ENCODE measurements around the gene S100A10.

Gene S100A10

GRCh38 chr1:152009691-152010090 is 16.0 kb upstream of the S100A10 start:
- DNase-seq = no peak

- no peak for DNase-seq
Measured at GRCh38 chr1:152007047-152007446, 13.4 kb upstream of the S100A10 start.

GRCh38 chr1:152005360-152005912 is 11.8 kb upstream of the S100A10 start:
- DNase-seq = no peak

GRCh38 chr1:152003846-152004442 is 10.3 kb upstream of the S100A10 start:
- no peak for DNase-seq

DNA sequence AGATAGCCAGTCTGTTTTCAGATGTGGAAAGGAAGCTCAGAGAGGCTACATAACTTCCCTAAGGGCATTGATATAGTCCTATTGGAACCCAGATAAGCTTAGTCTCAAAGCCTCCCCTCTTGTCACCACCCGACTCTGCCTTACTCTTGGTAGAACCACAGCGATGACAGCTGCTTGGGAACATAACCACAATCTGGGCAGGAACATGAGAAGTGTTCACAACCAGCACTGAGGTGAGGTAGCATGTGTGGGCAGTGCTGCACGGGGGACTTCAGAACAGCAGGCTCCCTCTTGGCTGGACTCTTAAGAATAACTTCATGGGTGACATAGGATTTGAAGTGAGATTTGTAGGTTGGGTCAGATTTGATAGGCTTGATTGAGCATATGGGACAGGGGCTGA is 9.3 kb upstream of the S100A10 start:
- no peak for DNase-seq

DNA sequence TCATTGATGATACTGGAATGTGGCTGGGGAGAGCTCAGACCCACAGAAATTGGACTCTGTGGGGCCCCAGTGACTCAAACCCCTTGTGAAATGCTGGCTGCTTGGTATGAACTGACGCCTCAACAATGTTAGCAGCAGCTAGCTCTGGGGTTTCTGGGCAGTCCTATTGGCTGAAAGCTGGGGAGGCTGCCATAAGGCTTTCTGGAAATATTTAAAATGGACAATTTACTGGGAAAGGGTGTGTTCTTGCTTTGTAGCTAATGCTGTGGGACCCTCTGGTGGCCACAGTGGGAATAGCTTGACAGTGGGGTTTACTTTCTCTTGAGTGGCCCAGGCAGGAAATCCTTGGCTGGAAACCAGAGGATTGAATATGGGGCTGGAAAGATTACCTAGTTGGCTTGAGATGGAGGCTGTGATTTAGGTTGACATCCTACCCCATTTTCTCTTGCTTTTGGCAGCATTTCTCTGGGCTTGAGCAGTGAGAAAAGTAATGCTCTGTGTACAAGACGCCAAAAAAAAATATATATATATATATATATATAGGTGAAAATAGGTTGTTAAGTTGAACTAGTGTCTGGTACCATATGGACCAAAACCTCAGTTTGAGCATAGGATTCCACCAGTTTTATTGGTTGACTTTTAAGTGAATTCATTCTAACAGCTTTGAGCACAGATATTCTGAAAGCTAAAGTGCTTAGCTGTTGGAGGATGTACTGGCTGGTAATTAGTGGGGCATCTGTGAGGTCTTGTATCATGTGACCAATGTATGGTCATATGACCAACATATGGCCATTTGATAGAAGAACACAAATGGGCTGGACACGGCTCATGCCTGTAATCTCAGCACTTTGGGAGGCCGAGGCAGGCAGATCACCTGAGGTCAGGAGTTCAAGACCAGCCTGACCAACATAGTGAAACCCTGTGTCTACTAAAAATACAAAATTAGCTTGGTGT is 8.2 kb upstream of the S100A10 start:
- DNase-seq = peak; percentile 74

DNA sequence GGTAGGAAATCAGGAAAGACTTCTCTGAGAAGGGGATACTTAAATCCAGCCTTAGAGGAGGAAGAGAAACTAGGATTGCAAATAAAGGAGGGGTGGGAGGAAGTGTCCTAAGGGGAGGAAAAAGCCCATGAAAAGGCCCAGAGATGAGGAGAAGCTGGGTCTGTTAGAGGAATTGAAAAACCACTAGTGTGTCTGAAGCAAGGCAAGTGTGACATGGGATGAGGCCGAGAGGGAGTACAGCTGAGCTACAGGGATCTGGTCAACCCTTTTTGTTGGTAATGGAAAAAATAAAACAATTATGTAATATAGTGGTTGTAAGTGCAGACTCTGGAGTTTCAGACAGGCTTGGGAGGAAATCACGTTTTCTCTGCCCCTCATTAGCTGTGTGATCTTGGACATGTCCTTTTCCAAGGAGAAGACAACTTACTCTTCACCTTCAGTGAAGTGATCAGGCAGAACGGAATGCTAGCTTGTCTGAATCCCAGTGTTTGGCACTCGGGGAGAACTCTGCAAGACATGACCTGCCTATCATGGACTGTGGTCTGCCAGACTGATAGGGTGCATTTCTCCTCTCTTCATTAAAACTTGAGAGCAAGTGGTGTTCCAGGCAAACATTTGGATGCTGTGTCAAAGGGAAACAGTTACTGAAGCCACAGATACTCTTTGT is 7.4 kb upstream of the S100A10 start:
- DNase-seq = no peak

DNA sequence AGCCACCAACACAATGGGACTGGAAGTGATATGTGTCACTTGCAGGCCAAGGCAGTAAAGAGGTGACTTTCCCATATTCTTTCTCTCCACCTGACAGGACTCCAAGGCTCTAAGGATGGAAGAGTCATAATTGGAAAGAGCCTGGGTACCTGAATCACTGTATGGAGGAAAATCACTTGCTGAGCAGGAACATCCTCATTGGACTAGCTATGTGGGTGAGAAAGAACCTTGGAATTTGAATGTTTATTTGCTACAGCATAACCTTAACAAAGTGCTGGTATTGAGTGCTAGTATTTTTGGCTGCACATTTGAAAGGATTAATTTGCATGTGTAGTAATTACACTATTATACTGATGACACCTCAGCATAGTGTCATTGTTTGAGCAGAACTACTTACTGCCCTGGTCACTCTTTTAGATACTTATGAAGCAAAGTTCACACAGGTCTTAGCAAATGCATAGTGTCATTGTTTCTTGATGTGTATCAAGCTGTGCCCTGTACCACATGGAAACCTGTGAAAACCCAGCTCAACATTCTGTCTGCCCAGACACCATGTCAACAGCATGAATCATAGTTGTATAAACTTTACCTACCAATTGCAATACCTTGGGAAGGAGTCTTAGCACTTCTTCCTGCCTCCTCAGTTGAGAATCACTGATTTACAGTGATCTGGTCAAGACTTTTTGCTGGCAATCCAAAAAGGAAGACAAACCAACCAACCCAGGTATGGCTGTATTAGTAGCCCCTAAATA is 5.1 kb upstream of the S100A10 start:
- DNase-seq = no peak

- DNase-seq = no peak
Measured at GRCh38 chr1:151997284-151997570, 3.6 kb upstream of the S100A10 start.

GRCh38 chr1:151995774-151996173 is 2.1 kb upstream of the S100A10 start:
- DNase-seq = no peak

DNA sequence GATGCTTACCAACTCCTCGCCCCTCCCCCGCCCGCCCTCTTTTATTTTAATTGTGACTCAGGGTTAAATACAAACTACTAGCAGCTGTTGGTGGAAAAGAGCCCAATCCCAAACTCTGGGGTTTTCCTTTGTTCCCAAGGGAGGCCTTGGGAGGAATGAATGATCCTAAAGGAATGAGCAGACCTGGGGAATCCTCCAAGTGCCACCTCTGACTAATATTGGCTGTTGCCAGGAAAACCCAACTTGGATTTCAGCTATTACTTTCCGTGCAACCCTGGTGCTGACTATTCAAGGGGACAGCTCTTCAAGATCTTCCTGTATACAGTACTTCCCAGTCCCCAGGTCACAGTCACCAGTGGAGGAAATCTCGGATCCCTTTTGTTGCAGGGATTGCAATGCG is 1.3 kb upstream of the S100A10 start:
- DNase-seq = no peak

DNA sequence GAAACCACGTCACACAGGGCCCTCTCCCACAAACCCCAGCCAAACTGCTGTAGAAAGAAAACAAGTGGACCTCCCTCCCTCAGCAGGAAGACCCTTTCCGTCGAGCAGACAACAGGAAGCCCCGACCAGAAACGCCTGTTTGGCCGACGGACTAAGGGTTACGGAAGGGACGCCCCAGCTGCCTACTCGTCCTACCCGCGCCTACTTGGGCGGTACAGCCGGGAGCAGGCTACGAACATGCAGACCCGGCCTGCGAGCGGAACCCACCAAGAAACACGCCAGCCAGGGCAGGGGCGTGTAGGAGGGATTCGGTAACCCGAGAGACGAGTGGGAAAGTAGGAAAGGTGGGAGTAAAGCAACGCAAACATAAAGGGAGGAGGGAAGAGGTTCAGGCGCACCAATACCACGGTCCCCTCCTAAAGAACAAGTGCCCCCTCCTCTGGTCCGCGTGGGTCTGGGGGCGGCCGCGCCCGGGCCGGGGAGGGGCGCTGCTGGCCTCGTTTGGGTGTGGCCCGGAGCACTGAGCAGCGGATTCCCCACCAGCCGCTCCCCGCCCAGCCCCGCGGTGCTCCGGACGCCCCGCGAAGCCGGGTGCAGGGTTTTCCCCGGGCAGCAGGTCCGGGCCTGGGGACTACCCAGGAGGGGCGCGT is 450 bp downstream of the S100A10 start:
- DNase-seq = peak; percentile 21

DNA sequence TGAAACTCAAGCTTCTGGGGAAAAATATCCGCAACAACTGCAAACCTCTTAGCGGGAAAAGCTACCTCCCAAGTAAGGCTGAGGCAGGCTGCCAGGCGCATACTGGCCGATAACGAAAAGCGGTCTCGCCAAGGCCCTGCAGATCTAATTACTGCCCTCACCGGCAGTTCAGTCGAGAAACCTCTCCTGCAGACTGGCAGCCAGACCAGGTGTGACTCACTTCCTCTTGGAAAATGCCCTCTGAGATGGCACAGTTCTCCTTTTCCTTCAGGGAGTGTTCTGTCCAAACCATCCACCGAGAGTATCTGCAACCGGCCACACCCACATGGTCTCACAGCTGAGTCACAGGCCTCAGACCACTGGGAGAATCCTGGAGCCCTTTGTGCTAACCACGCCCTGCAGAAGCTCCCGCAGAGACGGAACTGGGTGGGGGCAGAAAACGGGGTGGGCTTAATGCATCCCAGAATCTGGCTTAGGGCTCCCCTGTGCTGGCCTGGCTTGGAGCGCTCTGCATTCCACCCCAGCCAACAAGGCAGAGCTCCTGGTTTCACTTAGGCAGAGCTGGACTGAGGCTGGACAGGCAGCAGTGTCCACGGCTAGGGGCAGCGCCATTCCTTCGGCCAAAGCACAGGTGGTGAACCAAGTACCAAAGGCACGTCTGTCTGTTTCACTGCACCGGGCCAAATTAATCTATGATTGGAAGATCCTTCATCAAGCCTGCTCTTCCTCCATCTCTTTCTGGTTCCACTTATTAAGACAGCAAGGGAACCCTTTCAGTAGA is 1.2 kb downstream of the S100A10 start:
- DNase-seq = peak; percentile 66

GRCh38 chr1:151991663-151992302 is 1.9 kb downstream of the S100A10 start:
- no peak for DNase-seq

DNA sequence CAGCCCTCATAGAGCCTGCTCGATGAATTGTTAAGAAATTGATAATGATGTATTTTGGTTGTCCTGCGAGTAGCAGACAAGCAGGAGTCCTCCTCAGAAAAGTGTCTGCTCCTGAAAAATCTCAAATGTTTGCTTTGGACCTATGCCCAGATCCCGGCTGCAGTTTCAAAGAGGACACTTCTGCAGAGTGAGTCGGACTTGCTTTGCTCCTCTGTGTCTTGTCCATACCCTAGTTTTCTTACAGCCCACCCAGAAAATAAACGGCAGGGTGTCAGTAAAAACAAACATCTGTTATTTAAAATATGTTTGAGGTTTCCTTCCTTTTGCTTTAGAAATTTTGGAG is 2.8 kb downstream of the S100A10 start:
- DNase-seq = peak; percentile 77

GRCh38 chr1:151990058-151990855 is 3.4 kb downstream of the S100A10 start:
- DNase-seq = no peak

DNA sequence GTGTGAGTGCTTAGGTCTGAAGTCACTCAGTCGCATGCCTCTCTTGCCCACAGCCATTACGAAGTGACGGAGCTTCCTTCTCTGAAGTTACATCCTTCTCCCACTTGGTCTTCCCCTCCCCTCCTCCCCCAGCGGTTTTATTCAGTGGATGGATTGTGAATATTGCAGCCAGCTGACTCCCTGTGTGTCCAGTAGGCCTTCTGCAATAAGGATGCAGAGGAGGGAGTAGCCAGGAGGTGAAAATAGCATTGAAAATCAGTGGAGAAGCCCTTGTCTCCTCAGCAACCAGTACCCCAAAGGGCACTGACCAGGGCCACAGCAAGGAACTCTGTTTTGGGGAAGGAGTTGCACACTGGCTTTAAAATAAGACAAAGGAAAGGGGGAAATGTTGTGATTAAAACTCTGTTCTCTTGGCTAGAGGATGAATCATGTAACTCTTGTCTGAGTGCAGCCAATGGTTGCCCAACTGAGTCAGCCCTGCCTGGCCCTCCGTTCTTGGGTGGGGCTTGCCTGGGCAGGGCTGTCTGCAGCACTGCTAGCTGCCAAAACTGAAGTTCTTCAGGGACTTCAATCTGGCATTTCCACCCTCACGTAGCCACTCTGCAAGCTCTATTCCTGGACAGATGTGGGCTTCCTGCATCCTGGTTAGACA is 4.3 kb downstream of the S100A10 start:
- no peak for DNase-seq

DNA sequence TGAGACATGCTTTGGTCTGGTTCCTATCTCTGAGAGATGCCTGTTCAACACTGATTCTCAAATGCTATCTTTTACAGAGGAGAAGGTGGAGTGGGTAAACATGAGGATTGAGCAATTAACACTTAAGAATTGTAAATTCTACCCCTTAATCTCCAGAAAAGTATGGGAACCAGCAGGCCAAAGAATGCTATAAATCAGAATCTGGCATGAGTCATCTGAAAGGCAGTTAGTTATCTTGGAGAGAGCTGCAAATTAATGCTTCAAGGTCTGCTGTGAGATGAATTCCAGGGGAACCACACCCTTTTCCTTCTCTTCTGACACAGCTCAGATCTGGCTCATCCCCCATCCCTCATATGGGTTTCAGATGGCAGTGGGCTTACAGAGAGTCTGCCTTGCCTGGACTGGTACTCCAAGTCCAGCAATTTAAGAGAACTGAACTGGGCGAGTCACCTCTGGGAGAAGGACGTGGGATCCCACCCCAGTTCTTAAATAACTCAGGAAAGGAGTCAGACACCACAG is 5.2 kb downstream of the S100A10 start:
- DNase-seq = no peak

DNA sequence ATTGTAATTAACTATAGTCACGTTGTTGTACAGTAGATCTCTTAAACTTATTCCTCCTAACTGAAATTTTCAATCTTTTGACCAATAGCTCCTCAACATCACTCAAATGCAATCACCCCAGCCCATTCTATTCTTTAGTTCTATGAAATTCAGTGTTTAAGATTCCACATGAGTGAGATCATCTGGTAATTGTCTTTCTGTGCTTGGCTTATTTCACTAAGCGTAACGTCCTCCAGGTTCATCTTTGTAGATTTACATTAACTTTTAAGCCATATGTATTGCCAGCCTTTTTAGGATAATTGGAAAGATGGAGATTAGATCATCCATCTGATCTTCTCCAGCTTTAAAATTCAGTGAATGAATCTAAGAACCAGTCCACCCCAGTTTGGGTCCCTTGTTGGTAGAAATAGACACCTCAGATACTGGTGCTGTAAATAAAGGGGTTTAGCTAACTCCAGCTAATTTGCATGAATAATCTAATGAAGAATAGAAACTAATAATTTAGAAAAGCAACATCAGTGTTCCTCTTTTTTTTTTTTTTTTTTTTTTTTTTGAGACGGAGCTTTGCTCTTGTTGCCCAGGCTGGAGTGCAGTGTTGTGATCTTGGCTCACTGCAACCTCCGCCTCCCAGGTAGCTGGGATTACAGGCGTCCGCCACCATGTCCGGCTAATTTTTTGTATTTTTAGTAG is 7.0 kb downstream of the S100A10 start:
- DNase-seq = no peak

Measured in DMS79 treated with DMSO at 0.1 percent for 48 hours (cell line).